GM21576 (cell line): Measurements from ENCODE around the gene SLCO6A1.
"Not testable (repeated sequence)": the region's sequence is repeated elsewhere in the genome, so short reads cannot be mapped to it uniquely, and the experiment has no call there.

Experiments
- ATAC-seq: cut with Tn5 transposase; IDR thresholded peaks from one replicate; pipeline ENCODE4 v1.9.1; 2021; ENCODE audit warnings: mild to moderate bottlenecking, moderate library complexity; ENCODE audit not compliant: unreplicated experiment

The SLCO6A1 gene

GRCh38 chr5:102498271-102499034, at the start of gene SLCO6A1:
SLCO6A1 (minus strand) TSS chr5:102499001; CDS start chr5:102498844, 157 bp downstream.
- no peak for ATAC-seq

GRCh38 chr5:102547141-102548035, 48.6 kb upstream of the SLCO6A1 start:
- ATAC-seq: no peak

GRCh38 chr5:102545175-102545574, 46.4 kb upstream of the SLCO6A1 start:
- peak; percentile 81 for ATAC-seq

GRCh38 chr5:102542057-102542456, 43.3 kb upstream of the SLCO6A1 start:
- ATAC-seq: no peak

GRCh38 chr5:102539996-102540728, 41.4 kb upstream of the SLCO6A1 start:
- ATAC-seq: no peak

GRCh38 chr5:102539562-102539961, 40.8 kb upstream of the SLCO6A1 start:
- no peak for ATAC-seq

GRCh38 chr5:102537011-102537410, 38.2 kb upstream of the SLCO6A1 start:
- ATAC-seq: no peak

- no peak for ATAC-seq
Measured at GRCh38 chr5:102536323-102536928, 37.6 kb upstream of the SLCO6A1 start.

GRCh38 chr5:102532123-102532522, 33.3 kb upstream of the SLCO6A1 start:
- ATAC-seq: no peak

- ATAC-seq: peak; percentile 98
Measured at GRCh38 chr5:102531506-102531905, 32.7 kb upstream of the SLCO6A1 start.

- ATAC-seq: no peak
Measured at GRCh38 chr5:102529447-102529846, 30.6 kb upstream of the SLCO6A1 start.

- ATAC-seq: no peak
Measured at GRCh38 chr5:102529031-102529430, 30.2 kb upstream of the SLCO6A1 start.

- no peak for ATAC-seq
Measured at GRCh38 chr5:102528600-102528999, 29.8 kb upstream of the SLCO6A1 start.

- no peak for ATAC-seq
Measured at GRCh38 chr5:102527547-102527946, 28.7 kb upstream of the SLCO6A1 start.

- ATAC-seq: peak; percentile 100
Measured at GRCh38 chr5:102523541-102524175, 24.9 kb upstream of the SLCO6A1 start.

GRCh38 chr5:102511666-102512065, 12.9 kb upstream of the SLCO6A1 start:
- ATAC-seq: no peak

GRCh38 chr5:102491261-102491914, 7.4 kb downstream of the SLCO6A1 start:
- ATAC-seq: not testable (repeated sequence)

- ATAC-seq: no peak
Measured at GRCh38 chr5:102483736-102484135, 15.1 kb downstream of the SLCO6A1 start.

GRCh38 chr5:102481054-102481715, 17.6 kb downstream of the SLCO6A1 start:
- ATAC-seq: no peak
